GM12878 (cell line): ENCODE data around the gene WIPF2. TPM values are rescaled to one million over a fixed set of nuclear protein-coding genes. Genes with fewer than 3 reads are reported as not detected.
A peak's percentile ranks its signal among the peaks of the same experiment; 100 is the strongest.

Experiments used
- CBX3 ChIP-seq: fragments of 200-600 bp; sonication (generic); IDR thresholded peaks from 2 replicates; pipeline ENCODE4 v1.6.1; 2016; ENCODE audit warnings: low read depth, borderline replicate concordance
- CBX5 ChIP-seq: sonication (generic); IDR thresholded peaks from 2 replicates; pipeline ENCODE4 v1.6.1; 2016; ENCODE audit warnings: low read depth, moderate library complexity, mild to moderate bottlenecking, inconsistent platforms
- CHD2 ChIP-seq: IDR thresholded peaks from 2 replicates; pipeline ENCODE4 v1.6.1; 2011; ENCODE audit warnings: low read depth, low read length, improper control_type of control experiment, borderline replicate concordance
- HCFC1 ChIP-seq: fragments of 150-350 bp; IDR thresholded peaks from 2 replicates; pipeline ENCODE4 v1.6.1; 2014; ENCODE audit warnings: low read length
- KAT2A ChIP-seq: conservative IDR thresholded peaks from 2 replicates; pipeline ENCODE4 v1.6.1; 2011; ENCODE audit warnings: low read depth, low read length; ENCODE audit not compliant: control insufficient read depth
- KLF5 ChIP-seq: fragments of 450-650 bp; IDR thresholded peaks from 2 replicates; pipeline ENCODE4 v1.6.1; 2014; ENCODE audit warnings: mild to moderate bottlenecking; ENCODE audit not compliant: partially characterized antibody
- MTA3 ChIP-seq: IDR thresholded peaks from 2 replicates; pipeline ENCODE4 v1.6.1; 2012; ENCODE audit warnings: low read length, inconsistent platforms, borderline replicate concordance
- PAX5 ChIP-seq: IDR thresholded peaks from 2 replicates; pipeline ENCODE4 v1.6.1; 2011; ENCODE audit warnings: low read depth, low read length, borderline replicate concordance
- RUNX3 ChIP-seq: IDR thresholded peaks from 2 replicates; pipeline ENCODE4 v1.6.1; 2012; ENCODE audit warnings: low read length, inconsistent platforms
- SIN3A ChIP-seq: IDR thresholded peaks from 2 replicates; pipeline ENCODE4 v1.6.1; 2012; ENCODE audit warnings: low read depth, low read length, improper control_type of control experiment
- SREBF1 ChIP-seq: IDR thresholded peaks from 2 replicates; pipeline ENCODE4 v1.6.1; 2012; ENCODE audit warnings: mild to moderate bottlenecking, low read length
- TAF1 ChIP-seq: IDR thresholded peaks from 2 replicates; pipeline ENCODE4 v1.6.1; 2011; ENCODE audit warnings: mild to moderate bottlenecking, low read depth, low read length, borderline replicate concordance
- TBL1XR1 ChIP-seq: IDR thresholded peaks from 2 replicates; pipeline ENCODE4 v1.6.1; 2012; ENCODE audit warnings: low read depth, low read length, improper control_type of control experiment
- ZSCAN29 ChIP-seq: fragments of 450-650 bp; IDR thresholded peaks from 2 replicates; pipeline ENCODE4 v1.6.1; 2017; ENCODE audit warnings: mild to moderate bottlenecking, moderate library complexity
- polyA plus RNA-seq, 11 experiments: library from polyadenylated mRNA; depleted of rRNA in 4 of 11; unstranded in 6 of 11; stranded (reverse) in 5 of 11; fragments of >200 nt; fragmentation: Nextera tagmentation in 4 of 11; fragmentation: Illumina TruSeq in 1 of 11; extraction: Ambion mirVana in 4 of 11; extraction: Trizol in 1 of 11; gene quantifications; 1 replicate in 1 of 11; 2 replicates in 10 of 11; pipeline versions ENCODE4 v1.2.1 to v1.2.3, GENCODE V29; 2011 to 2016; ENCODE audit warnings: inconsistent platforms in 2 of 11, missing spikeins in 2 of 11, low read depth in 1 of 11
- total RNA-seq, 4 experiments: library from RNA; depleted of rRNA in 3 of 4; stranded (reverse); fragments of >200 nt in 3 of 4; fragmentation: Illumina TruSeq in 1 of 4; extraction: Trizol in 1 of 4; gene quantifications; 2 replicates each; pipeline versions ENCODE4 v1.2.1 to v1.2.3, GENCODE V29; 2013 to 2021
- TF ChIP-seq, protein P1 (sequence below): IDR thresholded peaks from 2 replicates; pipeline ENCODE4 v1.6.1; 2011; ENCODE audit warnings: borderline replicate concordance, low read depth, mild to moderate bottlenecking, moderate library complexity, low read length; ENCODE audit not compliant: insufficient read depth, poor library complexity, severe bottlenecking
- TF ChIP-seq, protein P2 (sequence below): fragments of 450-650 bp; IDR thresholded peaks from 2 replicates; pipeline ENCODE4 v1.6.1; 2018; ENCODE audit warnings: borderline replicate concordance, mild to moderate bottlenecking; ENCODE audit not compliant: partially characterized antibody
- TF ChIP-seq, protein P3 (sequence below): fragments of 450-650 bp; IDR thresholded peaks from 2 replicates; pipeline ENCODE4 v1.6.1; 2016; ENCODE audit warnings: mild to moderate bottlenecking, moderate library complexity, borderline replicate concordance
- TF ChIP-seq, protein P4 (sequence below): fragments of 450-650 bp; IDR thresholded peaks from 2 replicates; pipeline ENCODE4 v1.6.1; 2017; ENCODE audit warnings: mild to moderate bottlenecking, low read depth, inconsistent platforms; ENCODE audit not compliant: poor library complexity, severe bottlenecking

WIPF2 gene
- total and polyA plus RNA-seq, 10 of the 15 experiments (the other 5 are each of a cell fraction or from before 2014, with no cell fraction given): 4.2 to 20.8 (median 7.1) TPM

DNA sequence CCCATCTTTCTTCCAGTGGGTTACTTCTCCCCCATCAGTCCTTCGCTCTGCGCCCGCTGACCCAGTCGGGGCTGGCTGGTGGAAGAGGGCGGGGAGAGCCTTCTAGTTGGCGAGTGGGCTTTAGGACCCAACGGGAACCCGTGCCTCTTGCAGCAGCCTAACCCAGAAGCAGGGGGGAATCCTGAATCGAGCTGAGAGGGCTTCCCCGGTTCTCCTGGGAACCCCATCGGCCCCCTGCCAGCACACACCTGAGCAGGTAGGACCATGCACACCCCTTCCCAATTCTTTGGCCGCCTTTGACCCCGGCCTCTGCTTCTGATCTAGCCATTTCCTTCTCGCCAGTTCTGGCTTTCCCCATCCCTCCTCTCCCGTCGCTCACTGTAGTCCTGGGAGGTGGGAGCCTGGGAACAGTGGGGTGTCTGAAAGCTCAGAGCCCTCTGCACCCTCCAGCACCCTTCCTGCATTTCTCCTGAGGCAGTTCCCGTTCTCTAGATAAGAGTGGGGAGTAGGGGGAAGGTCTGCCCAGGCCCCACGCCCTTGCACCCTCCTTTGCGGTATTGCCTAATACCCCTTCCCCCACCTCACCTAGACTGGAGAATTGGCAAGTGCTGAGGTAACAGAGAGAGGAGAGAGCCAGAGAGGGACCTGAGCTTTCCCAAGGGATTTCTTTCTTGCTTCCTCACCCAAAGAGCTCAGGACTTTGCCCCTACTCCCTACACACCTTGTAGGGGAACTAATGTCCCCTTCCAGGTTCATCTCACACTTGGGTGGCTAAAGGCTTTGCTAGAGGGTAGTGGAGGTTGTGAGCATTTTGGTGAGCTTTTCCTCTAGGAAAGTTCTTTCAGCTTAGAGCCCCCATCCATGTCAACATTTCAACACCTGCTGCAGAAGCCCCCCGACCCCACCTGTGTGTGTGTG lies 90.2 kb downstream of the WIPF2 start, which contains the start of gene RARA (continued):
- TF ChIP-seq, protein P1, sequence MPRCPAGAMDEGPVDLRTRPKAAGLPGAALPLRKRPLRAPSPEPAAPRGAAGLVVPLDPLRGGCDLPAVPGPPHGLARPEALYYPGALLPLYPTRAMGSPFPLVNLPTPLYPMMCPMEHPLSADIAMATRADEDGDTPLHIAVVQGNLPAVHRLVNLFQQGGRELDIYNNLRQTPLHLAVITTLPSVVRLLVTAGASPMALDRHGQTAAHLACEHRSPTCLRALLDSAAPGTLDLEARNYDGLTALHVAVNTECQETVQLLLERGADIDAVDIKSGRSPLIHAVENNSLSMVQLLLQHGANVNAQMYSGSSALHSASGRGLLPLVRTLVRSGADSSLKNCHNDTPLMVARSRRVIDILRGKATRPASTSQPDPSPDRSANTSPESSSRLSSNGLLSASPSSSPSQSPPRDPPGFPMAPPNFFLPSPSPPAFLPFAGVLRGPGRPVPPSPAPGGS: no peak
- no peak for TF ChIP-seq CBX3
- no peak for TF ChIP-seq SREBF1
- TF ChIP-seq, protein P2, sequence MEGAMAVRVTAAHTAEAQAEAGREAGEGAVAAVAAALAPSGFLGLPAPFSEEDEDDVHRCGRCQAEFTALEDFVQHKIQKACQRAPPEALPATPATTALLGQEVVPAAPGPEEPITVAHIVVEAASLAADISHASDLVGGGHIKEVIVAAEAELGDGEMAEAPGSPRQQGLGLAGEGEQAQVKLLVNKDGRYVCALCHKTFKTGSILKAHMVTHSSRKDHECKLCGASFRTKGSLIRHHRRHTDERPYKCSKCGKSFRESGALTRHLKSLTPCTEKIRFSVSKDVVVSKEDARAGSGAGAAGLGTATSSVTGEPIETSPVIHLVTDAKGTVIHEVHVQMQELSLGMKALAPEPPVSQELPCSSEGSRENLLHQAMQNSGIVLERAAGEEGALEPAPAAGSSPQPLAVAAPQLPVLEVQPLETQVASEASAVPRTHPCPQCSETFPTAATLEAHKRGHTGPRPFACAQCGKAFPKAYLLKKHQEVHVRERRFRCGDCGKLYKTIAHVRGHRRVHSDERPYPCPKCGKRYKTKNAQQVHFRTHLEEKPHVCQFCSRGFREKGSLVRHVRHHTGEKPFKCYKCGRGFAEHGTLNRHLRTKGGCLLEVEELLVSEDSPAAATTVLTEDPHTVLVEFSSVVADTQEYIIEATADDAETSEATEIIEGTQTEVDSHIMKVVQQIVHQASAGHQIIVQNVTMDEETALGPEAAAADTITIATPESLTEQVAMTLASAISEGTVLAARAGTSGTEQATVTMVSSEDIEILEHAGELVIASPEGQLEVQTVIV: no peak
- TF ChIP-seq SIN3A: peak; percentile 61; the same call in 1 of the 2 replicates
- TF ChIP-seq ZSCAN29: no peak
- TF ChIP-seq, protein P3, sequence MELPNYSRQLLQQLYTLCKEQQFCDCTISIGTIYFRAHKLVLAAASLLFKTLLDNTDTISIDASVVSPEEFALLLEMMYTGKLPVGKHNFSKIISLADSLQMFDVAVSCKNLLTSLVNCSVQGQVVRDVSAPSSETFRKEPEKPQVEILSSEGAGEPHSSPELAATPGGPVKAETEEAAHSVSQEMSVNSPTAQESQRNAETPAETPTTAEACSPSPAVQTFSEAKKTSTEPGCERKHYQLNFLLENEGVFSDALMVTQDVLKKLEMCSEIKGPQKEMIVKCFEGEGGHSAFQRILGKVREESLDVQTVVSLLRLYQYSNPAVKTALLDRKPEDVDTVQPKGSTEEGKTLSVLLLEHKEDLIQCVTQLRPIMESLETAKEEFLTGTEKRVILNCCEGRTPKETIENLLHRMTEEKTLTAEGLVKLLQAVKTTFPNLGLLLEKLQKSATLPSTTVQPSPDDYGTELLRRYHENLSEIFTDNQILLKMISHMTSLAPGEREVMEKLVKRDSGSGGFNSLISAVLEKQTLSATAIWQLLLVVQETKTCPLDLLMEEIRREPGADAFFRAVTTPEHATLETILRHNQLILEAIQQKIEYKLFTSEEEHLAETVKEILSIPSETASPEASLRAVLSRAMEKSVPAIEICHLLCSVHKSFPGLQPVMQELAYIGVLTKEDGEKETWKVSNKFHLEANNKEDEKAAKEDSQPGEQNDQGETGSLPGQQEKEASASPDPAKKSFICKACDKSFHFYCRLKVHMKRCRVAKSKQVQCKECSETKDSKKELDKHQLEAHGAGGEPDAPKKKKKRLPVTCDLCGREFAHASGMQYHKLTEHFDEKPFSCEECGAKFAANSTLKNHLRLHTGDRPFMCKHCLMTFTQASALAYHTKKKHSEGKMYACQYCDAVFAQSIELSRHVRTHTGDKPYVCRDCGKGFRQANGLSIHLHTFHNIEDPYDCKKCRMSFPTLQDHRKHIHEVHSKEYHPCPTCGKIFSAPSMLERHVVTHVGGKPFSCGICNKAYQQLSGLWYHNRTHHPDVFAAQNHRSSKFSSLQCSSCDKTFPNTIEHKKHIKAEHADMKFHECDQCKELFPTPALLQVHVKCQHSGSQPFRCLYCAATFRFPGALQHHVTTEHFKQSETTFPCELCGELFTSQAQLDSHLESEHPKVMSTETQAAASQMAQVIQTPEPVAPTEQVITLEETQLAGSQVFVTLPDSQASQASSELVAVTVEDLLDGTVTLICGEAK: no peak
- no peak for TF ChIP-seq HCFC1
- TF ChIP-seq CHD2: 0 out of 2 replicates have a peak, but pooled peaks have one; percentile 50
- TF ChIP-seq PAX5: no peak
- TF ChIP-seq, protein P4, sequence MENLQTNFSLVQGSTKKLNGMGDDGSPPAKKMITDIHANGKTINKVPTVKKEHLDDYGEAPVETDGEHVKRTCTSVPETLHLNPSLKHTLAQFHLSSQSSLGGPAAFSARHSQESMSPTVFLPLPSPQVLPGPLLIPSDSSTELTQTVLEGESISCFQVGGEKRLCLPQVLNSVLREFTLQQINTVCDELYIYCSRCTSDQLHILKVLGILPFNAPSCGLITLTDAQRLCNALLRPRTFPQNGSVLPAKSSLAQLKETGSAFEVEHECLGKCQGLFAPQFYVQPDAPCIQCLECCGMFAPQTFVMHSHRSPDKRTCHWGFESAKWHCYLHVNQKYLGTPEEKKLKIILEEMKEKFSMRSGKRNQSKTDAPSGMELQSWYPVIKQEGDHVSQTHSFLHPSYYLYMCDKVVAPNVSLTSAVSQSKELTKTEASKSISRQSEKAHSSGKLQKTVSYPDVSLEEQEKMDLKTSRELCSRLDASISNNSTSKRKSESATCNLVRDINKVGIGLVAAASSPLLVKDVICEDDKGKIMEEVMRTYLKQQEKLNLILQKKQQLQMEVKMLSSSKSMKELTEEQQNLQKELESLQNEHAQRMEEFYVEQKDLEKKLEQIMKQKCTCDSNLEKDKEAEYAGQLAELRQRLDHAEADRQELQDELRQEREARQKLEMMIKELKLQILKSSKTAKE: no peak
- TF ChIP-seq TAF1: no peak
- peak; percentile 17 for TF ChIP-seq RUNX3
- peak; percentile 44; the same call in 1 of the 2 replicates for TF ChIP-seq TBL1XR1
- TF ChIP-seq MTA3: no peak; the same call in 1 of the 2 replicates
- TF ChIP-seq CBX5: no peak
- no peak for TF ChIP-seq KLF5
- no peak for TF ChIP-seq KAT2A
